ENCODE data around the gene MS4A5.
"Not testable (repeated sequence)": the region's sequence is repeated elsewhere in the genome, so short reads cannot be mapped to it uniquely, and the experiment has no call there.

DNA sequence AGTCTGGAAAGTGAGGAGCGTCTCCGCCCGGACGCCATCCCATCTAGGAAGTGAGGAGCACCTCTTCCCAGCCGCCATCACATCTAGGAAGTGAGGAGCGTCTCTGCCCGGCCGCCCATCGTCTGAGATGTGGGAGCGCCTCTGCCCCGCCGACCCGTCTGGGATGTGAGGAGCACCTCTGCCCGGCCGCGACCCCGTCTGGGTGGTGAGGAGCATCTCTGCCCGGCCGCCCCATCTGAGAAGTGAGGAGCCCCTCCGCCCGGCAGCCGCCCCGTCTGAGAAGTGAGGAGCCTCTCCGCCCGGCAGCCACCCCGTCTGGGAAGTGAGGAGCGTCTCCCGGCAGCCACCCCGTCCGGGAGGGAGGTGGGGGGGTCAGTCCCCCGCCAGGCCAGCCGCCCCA is 21.8 kb downstream of the MS4A5 start:
- TF ChIP-seq, protein P1, sequence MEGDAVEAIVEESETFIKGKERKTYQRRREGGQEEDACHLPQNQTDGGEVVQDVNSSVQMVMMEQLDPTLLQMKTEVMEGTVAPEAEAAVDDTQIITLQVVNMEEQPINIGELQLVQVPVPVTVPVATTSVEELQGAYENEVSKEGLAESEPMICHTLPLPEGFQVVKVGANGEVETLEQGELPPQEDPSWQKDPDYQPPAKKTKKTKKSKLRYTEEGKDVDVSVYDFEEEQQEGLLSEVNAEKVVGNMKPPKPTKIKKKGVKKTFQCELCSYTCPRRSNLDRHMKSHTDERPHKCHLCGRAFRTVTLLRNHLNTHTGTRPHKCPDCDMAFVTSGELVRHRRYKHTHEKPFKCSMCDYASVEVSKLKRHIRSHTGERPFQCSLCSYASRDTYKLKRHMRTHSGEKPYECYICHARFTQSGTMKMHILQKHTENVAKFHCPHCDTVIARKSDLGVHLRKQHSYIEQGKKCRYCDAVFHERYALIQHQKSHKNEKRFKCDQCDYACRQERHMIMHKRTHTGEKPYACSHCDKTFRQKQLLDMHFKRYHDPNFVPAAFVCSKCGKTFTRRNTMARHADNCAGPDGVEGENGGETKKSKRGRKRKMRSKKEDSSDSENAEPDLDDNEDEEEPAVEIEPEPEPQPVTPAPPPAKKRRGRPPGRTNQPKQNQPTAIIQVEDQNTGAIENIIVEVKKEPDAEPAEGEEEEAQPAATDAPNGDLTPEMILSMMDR (IDR thresholded peaks at IDR 0.05) = not testable (repeated sequence)
- not testable (repeated sequence) for TF ChIP-seq ZFX (IDR thresholded peaks at IDR 0.05; ENCODE audit: borderline replicate concordance)
